SK-N-SH (cell line): ENCODE results near the gene PRPS1.

Experiments
- FOXM1 ChIP-seq: IDR thresholded peaks from 2 replicates; pipeline ENCODE4 v1.4.0; 2012; ENCODE audit warnings: low read depth, mild to moderate bottlenecking
- PBX3 ChIP-seq: IDR thresholded peaks from 2 replicates; pipeline ENCODE4; 2012
- RCOR1 ChIP-seq: fragments of 150-350 bp; IDR thresholded peaks from 2 replicates; pipeline ENCODE4 v1.6.1; 2017; ENCODE audit warnings: antibody characterized with exemption, low read length
- SMC3 ChIP-seq: IDR thresholded peaks from 2 replicates; pipeline ENCODE4 v1.6.1; 2012; ENCODE audit warnings: low read depth, low read length, improper control_type of control experiment
- TAF1 ChIP-seq: IDR thresholded peaks from 2 replicates; pipeline ENCODE4 v1.6.1; 2012; ENCODE audit warnings: low read depth, mild to moderate bottlenecking, low read length, moderate library complexity, borderline replicate concordance
- TCF12 ChIP-seq: IDR thresholded peaks from 2 replicates; pipeline ENCODE4 v1.4.0; 2012
- YY1 ChIP-seq: IDR thresholded peaks from 2 replicates; pipeline ENCODE4 v1.4.0; 2012; ENCODE audit warnings: low read depth, mild to moderate bottlenecking
- ZBTB33 ChIP-seq: IDR thresholded peaks from 2 replicates; pipeline ENCODE4 v1.4.0; 2012; ENCODE audit warnings: low read depth, borderline replicate concordance
- TF ChIP-seq, protein P1 (sequence below): fragments of 200-600 bp; sonication (generic); IDR thresholded peaks from 2 replicates; pipeline ENCODE4 v1.6.1; 2017; ENCODE audit warnings: antibody characterized with exemption, mild to moderate bottlenecking, moderate library complexity
- TF ChIP-seq, protein P2 (sequence below): IDR thresholded peaks from 2 replicates; pipeline ENCODE4 v1.6.1; 2012; ENCODE audit warnings: mild to moderate bottlenecking, low read depth, low read length, moderate library complexity

DNA sequence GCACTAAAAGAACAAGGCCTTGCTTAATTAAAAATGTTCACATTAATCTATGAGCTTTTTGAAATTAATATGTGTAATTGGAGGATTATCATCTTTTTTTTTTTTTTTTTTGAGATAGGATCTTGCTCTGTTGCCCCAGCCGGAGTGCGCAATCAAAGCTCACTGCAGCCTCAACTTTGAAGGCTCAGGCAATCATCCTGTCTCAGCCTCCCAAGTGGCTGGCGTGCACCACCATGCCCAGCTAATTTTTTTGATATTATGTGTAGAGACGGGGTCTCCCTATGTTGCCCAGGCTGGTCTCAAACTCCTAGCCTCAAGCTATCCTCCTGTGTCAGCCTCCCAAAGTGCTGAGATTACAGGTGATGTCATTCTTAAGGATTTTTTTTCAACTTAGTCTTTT lies 20.0 kb downstream of the PRPS1 start:
- TF ChIP-seq, protein P1, sequence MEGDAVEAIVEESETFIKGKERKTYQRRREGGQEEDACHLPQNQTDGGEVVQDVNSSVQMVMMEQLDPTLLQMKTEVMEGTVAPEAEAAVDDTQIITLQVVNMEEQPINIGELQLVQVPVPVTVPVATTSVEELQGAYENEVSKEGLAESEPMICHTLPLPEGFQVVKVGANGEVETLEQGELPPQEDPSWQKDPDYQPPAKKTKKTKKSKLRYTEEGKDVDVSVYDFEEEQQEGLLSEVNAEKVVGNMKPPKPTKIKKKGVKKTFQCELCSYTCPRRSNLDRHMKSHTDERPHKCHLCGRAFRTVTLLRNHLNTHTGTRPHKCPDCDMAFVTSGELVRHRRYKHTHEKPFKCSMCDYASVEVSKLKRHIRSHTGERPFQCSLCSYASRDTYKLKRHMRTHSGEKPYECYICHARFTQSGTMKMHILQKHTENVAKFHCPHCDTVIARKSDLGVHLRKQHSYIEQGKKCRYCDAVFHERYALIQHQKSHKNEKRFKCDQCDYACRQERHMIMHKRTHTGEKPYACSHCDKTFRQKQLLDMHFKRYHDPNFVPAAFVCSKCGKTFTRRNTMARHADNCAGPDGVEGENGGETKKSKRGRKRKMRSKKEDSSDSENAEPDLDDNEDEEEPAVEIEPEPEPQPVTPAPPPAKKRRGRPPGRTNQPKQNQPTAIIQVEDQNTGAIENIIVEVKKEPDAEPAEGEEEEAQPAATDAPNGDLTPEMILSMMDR: no peak
- TF ChIP-seq YY1 (no peak), SMC3 (no peak), ZBTB33 (no peak), RCOR1 (no peak), TCF12 (no peak), TAF1 (no peak), PBX3 (no peak), FOXM1 (no peak)
- TF ChIP-seq, protein P2, sequence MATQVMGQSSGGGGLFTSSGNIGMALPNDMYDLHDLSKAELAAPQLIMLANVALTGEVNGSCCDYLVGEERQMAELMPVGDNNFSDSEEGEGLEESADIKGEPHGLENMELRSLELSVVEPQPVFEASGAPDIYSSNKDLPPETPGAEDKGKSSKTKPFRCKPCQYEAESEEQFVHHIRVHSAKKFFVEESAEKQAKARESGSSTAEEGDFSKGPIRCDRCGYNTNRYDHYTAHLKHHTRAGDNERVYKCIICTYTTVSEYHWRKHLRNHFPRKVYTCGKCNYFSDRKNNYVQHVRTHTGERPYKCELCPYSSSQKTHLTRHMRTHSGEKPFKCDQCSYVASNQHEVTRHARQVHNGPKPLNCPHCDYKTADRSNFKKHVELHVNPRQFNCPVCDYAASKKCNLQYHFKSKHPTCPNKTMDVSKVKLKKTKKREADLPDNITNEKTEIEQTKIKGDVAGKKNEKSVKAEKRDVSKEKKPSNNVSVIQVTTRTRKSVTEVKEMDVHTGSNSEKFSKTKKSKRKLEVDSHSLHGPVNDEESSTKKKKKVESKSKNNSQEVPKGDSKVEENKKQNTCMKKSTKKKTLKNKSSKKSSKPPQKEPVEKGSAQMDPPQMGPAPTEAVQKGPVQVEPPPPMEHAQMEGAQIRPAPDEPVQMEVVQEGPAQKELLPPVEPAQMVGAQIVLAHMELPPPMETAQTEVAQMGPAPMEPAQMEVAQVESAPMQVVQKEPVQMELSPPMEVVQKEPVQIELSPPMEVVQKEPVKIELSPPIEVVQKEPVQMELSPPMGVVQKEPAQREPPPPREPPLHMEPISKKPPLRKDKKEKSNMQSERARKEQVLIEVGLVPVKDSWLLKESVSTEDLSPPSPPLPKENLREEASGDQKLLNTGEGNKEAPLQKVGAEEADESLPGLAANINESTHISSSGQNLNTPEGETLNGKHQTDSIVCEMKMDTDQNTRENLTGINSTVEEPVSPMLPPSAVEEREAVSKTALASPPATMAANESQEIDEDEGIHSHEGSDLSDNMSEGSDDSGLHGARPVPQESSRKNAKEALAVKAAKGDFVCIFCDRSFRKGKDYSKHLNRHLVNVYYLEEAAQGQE: no peak
